GM06990 (cell line): ENCODE results near the gene TMEM43.

Experiments
- DNase-seq: peaks from one replicate; pipeline ENCODE4 v3.0.0-alpha.2; 2011; ENCODE audit not compliant: insufficient read length; ENCODE audit errors: extremely low read depth
- H3K27me3 ChIP-seq: replicated peaks from 2 replicates; pipeline ENCODE4 v1.6.0; 2011; ENCODE audit warnings: low read length; ENCODE audit not compliant: control insufficient read depth, insufficient read depth
- H3K36me3 ChIP-seq: 2 replicates; pipeline ENCODE4 v1.5.1; 2011; ENCODE audit warnings: low read length; ENCODE audit not compliant: control insufficient read depth, insufficient read depth
- H3K4me3 ChIP-seq: replicated peaks from 2 replicates; pipeline ENCODE4 v1.5.1; 2011; ENCODE audit warnings: low read depth, mild to moderate bottlenecking, control low read depth, low read length
- TF ChIP-seq, protein P1 (sequence below): IDR thresholded peaks from 2 replicates; pipeline ENCODE4 v1.5.1; 2011; ENCODE audit warnings: low read length, control low read depth, mild to moderate bottlenecking, inconsistent platforms; ENCODE audit not compliant: insufficient read depth, poor library complexity, severe bottlenecking

The TMEM43 gene

DNA sequence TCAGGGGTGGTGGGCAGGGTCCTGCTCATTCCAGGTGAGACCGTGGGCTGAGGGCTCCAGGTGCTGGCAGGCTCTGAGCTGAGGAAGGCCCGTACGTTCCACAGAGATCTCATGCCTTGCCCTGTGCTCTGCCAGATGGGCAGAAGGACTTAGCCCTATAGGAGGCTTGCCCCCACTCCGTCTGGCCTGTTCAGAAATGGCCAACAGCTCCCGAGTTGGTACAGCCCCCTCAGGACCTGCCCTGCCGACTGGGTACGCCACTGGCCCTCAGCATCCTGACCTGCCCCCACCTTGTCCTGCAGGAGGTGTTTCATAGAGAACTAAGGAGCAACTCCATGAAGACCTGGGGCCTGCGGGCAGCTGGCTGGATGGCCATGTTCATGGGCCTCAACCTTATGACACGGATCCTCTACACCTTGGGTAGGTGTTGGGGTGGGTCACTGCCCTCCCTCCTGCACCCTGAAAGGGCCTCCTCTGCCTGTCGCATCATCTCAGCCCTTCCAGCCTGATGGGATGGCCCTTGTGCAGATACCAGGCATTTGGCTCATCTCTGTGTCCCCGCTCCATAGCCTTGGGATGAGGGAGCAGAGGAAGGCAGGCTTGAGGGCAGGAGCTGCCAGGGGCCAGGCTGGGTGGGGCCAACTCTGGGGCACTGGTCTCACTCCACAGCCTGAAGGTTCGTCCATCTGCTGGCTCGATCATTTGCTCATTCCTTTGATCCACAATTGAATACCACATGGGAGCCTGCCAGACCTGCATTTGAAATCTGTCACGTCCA is 14.2 kb downstream of the TMEM43 start:
- TF ChIP-seq, protein P1, sequence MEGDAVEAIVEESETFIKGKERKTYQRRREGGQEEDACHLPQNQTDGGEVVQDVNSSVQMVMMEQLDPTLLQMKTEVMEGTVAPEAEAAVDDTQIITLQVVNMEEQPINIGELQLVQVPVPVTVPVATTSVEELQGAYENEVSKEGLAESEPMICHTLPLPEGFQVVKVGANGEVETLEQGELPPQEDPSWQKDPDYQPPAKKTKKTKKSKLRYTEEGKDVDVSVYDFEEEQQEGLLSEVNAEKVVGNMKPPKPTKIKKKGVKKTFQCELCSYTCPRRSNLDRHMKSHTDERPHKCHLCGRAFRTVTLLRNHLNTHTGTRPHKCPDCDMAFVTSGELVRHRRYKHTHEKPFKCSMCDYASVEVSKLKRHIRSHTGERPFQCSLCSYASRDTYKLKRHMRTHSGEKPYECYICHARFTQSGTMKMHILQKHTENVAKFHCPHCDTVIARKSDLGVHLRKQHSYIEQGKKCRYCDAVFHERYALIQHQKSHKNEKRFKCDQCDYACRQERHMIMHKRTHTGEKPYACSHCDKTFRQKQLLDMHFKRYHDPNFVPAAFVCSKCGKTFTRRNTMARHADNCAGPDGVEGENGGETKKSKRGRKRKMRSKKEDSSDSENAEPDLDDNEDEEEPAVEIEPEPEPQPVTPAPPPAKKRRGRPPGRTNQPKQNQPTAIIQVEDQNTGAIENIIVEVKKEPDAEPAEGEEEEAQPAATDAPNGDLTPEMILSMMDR, result no peak
- Histone ChIP-seq H3K36me3 (peaks cover 30% of the 10 kb centered on the region), H3K4me3 (no peak overlapping the region), H3K27me3 (no peaks in the 10 kb centered on the region)
- no peak for DNase-seq

DNA sequence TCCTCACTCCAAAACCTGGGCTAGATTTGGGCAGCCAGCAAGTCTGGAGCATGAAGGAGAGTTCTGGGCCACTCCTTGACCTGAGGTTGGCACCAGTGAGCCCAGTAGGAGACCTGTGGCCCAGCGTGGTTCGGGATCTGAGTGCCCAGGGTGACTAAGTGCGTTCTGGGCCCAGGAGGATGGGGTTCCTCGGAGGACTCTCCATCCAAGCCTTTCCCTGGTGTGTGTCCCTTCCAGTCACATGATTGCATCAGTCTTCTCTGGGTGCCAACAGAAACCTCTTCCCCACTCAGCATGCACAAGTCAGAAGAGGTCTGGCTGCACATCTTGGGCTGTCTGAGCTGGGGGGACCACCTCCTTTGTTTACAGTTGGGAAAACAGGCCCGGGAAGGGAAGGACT is 14.9 kb downstream of the TMEM43 start:
- no peak for DNase-seq
- TF ChIP-seq, protein P1, result no peak
- Histone ChIP-seq H3K27me3 (no peaks in the 10 kb centered on the region), H3K36me3 (peaks cover 25% of the 10 kb centered on the region), H3K4me3 (no peak overlapping the region)

DNA sequence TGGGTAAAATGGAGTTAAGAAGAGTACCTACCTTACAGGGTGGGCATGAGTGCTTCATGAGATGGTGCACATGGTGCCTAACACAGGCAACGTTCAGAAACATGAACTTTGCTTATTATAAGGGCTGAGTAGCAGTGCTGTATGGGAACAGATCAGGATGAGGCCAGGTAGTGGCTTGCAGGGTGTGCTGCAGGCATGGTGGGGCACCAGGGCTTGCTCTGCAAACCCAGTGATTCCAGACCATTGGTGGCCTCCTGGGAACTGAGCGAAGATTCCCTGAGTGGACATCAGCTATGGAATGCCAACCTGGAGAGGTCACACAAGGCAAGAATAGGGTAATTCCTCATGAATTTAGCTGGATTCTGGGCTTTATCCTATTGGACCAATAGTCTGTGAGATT is 15.8 kb downstream of the TMEM43 start:
- TF ChIP-seq, protein P1, result no peak
- H3K27me3 ChIP-seq, result no peaks in the 10 kb centered on the region
- H3K36me3 ChIP-seq, result peaks cover 23% of the 10 kb centered on the region
- no peak overlapping the region for H3K4me3 ChIP-seq
- DNase-seq, result no peak

DNA sequence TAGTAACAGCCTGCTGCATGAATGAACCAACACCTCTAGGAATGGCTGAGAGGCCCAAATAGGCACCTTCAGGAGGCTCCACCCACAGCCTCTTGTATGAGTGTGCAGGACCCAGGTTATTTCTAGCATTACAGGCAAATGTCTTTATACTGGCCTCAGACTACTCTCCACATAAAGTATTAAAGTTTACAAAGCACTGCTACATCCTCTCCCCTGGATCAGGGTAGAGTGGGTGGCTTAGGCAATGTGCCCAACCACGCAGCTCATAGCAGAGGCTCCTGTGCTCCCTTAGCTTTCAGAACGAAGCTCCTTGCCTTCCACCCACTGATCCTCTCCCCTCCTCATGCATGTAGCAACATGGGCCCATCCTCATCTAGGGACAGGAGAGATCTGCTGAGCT is 16.3 kb downstream of the TMEM43 start:
- no peak for DNase-seq
- no peaks in the 10 kb centered on the region for H3K27me3 ChIP-seq
- H3K36me3 ChIP-seq, result peaks cover 26% of the 10 kb centered on the region
- H3K4me3 ChIP-seq, result no peak overlapping the region
- TF ChIP-seq, protein P1, result no peak

DNA sequence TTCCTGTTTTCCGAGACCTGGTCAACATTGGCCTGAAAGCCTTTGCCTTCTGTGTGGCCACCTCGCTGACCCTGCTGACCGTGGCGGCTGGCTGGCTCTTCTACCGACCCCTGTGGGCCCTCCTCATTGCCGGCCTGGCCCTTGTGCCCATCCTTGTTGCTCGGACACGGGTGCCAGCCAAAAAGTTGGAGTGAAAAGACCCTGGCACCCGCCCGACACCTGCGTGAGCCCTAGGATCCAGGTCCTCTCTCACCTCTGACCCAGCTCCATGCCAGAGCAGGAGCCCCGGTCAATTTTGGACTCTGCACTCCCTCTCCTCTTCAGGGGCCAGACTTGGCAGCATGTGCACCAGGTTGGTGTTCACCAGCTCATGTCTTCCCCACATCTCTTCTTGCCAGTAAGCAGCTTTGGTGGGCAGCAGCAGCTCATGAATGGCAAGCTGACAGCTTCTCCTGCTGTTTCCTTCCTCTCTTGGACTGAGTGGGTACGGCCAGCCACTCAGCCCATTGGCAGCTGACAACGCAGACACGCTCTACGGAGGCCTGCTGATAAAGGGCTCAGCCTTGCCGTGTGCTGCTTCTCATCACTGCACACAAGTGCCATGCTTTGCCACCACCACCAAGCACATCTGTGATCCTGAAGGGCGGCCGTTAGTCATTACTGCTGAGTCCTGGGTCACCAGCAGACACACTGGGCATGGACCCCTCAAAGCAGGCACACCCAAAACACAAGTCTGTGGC is 16.9 kb downstream of the TMEM43 start:
- no peaks in the 10 kb centered on the region for H3K27me3 ChIP-seq
- no peak for DNase-seq
- H3K36me3 ChIP-seq, result peaks cover 29% of the 10 kb centered on the region
- TF ChIP-seq, protein P1, result no peak
- no peak overlapping the region for H3K4me3 ChIP-seq
